Neural progenitor cell (in vitro differentiated cells): ENCODE results near the gene ACTA1.

Experiments used
- CTCF ChIP-seq: fragments of 200-600 bp; sonication (generic); IDR thresholded peaks from 2 replicates; pipeline ENCODE4 v1.5.1; 2017; ENCODE audit warnings: antibody characterized with exemption, mild to moderate bottlenecking
- EZH2 ChIP-seq: fragments of 200-600 bp; sonication (generic); IDR thresholded peaks from 2 replicates; pipeline ENCODE4 v1.6.1; 2017; ENCODE audit warnings: antibody characterized with exemption, mild to moderate bottlenecking, moderate library complexity
- EZH2phosphoT487 ChIP-seq: fragments of 200-600 bp; sonication (generic); IDR thresholded peaks from 2 replicates; pipeline ENCODE4 v1.6.1; 2017; ENCODE audit warnings: antibody characterized with exemption

- no peak for TF ChIP-seq EZH2
- TF ChIP-seq CTCF = no peak
- TF ChIP-seq EZH2phosphoT487 = no peak
These were observed 13.1 kb downstream of the ACTA1 start for GRCh38 chr1:229420765-229421164.
